ENCODE data around the gene CRHR1.
"Not testable (repeated sequence)": the region's sequence is repeated elsewhere in the genome, so short reads cannot be mapped to it uniquely, and the experiment has no call there.

CRHR1 gene

DNA sequence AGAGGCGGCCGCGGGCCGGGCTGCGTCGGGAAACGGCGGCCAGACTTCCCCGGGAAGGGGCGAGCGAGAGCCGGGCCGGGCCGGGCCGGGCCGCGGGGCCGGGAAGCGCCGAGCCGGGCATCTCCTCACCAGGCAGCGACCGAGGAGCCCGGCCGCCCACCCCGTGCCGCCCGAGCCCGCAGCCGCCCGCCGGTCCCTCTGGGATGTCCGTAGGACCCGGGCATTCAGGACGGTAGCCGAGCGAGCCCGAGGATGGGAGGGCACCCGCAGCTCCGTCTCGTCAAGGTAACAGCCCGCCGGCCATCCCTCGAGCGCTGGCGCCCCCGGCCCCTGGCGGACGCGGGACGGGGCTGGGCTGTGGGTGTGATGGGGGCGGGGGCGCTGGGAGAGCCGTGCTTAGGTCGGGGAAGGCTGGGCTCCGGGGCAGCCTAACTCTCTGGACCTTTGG, at the start of gene CRHR1:
CRHR1 (plus strand) TSS at position 28 of the 448 bp plus-strand sequence; CDS start at position 253, 225 bp downstream.
- no peak for DNase-seq (ENCODE audit: low spot score)

DNA sequence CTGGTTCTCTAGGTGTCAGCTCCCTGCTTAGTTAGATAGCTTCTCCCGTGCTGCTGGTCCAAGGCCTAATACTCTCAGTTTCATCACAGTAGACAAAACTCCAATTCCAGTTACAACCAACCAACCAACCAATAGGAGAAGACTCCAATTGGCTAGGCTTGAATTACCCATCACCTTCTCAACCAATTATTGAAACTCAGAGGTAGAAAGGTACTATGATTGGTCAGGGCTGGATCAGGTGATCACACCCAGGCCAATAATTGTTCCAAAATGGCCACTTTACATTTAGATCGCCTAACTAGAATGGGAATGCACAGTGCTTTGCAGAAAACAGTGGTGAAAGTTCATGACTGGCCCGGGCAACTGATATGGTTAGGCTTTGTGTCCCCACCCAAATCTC, 49.5 kb upstream of the CRHR1 start:
- DNase-seq (ENCODE audit: low spot score), result no peak

DNA sequence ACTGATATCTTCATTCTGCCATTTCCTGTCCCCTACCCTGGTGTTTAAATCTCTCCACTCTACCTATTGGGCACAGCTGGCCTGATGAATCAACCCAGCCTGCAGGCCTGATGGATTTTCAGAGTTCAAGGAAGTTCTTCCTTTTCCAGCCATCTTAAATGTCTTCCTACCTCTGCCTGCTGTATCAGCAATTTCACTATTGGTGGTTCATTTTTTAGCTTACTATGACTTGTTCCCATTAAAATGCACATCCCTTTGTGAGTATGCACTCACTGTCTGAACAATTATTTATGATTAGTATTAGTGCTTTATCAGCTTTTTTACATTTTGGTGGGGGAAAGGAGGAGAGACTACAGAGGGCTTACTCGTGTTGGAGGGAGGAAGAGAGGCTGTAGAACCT, 48.6 kb upstream of the CRHR1 start:
- DNase-seq (ENCODE audit: low spot score), result no peak

DNA sequence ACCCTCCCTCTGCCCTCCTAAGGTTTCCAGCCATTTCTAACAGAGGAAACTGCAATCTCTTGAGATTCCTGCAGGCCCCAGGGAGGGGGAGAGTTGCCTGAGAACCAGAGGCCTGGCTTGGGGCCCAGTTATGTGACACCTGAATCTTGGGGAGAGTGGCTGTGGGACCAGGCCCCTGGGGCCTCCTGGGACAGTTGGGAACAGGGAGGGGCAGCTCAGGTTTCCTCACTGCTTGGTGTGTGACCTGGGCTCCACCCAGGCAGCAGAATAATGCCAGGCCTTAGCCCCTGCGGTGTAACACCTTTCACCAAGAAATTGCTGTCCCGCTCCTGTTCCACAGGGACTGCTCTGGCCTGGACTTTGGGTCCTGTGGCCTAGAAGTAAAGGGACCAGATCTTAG, 44.3 kb upstream of the CRHR1 start:
- DNase-seq (ENCODE audit: low spot score), result no peak

DNA sequence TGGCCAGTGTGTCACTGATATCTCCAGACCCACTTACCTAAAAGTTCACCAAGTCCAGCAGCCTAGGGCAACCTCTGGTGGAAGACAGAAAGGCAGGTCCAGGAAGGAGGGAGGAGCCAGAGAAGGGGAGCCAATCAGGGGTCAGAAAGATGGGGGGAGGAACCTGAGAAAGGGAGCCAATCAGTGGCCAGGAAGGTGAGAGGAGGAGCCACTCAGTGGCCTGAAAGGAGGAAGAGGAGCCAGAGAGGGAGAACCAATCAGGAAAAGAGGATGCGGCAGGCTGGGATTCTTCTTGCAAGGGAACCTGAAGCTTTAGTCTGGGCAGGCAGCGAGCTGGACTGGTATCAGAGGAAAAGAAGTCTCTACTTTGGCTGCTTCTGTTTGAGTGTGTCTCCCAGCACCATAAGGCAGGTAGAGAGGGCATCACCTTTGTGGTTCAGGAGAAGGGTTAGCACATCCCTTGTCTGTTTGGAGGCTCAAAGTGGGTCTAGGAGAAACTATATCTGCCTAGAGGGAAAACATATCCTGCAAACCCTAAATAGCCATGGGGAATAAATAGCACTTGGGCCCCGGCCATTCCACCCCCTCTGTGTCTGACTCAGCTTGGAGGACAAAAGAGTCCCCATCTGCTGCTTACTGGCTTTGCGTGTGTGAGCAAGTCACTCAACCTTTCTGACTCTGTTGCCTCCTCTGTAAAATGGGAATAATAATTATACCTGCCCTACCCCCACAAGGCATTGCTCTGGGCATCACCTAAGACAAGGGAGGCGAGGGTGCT, 43.4 kb upstream of the CRHR1 start:
- DNase-seq (ENCODE audit: low spot score), result peak; percentile 44

DNA sequence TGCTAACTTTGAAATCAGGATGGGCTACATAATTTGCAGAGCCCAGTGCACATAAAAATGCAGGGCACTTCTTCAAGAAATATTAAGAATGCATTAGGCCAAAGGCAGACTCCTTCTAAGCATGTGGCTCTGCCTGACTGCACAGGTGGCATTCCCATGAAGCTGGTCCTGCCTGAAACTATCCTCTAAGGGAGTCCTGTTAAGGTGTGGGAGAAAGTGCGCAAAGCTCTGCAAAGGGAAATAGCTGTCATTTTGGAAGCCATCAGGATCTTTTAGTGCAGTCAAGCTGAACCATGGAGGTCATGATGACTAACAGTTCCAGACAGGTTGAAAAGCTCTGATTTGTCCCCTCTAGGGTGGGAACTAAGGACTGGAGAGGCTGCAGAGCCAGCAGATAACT, 41.9 kb upstream of the CRHR1 start:
- no peak for DNase-seq (ENCODE audit: low spot score)

DNA sequence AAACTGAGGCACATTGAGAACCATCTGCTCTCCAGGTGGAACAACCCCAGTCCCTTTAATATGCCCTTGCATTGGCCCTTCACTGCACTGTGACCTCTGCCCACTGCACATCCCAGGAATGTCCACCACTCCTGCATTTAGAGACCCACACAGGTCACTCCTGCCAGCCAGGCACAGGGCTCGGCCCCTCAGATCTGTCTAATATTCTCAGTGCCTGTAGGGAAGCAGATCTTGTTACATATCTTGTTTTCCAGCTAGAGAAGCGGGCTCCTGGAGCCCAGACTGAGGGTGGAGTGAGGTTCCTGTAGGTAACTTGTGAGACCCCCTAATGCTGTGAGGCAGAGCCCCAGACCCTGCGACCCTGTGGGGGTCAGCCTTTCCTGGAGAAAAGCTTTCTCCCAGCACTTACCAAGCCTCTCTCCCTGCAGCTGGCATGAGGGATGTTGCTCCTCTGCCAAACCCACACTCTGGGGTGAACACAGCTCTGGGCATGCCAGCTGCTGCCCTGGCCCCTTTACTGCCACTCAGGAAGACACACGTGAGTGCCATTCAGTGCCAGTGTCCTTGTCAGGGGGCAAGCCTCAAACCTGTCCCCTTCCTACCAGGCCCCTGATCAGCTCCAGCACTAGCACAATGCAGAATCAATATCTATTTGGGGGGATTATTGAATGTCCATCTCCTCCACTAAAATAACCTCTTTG, 40.3 kb upstream of the CRHR1 start:
- no peak for DNase-seq (ENCODE audit: low spot score)

DNA sequence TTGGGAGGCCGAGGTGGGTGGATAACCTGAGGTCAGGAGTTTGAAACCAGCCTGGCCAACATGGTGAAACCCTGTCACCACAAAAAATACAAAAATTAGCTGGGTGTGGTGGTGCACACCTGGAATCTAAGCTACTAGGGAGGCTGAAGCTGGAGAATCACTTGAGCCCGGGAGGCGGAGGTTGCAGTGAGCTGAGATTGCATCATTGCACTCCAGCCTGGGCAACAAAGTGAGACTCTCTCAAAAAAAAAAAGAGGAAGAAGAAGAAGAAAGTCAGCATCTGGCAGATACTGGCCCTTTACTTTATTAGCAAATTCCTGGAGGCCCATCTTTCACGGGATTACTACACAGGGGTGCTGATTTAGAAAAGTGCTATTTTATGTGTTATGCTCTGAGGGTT, 39.3 kb upstream of the CRHR1 start:
- not testable (repeated sequence) for DNase-seq (ENCODE audit: low spot score)

DNA sequence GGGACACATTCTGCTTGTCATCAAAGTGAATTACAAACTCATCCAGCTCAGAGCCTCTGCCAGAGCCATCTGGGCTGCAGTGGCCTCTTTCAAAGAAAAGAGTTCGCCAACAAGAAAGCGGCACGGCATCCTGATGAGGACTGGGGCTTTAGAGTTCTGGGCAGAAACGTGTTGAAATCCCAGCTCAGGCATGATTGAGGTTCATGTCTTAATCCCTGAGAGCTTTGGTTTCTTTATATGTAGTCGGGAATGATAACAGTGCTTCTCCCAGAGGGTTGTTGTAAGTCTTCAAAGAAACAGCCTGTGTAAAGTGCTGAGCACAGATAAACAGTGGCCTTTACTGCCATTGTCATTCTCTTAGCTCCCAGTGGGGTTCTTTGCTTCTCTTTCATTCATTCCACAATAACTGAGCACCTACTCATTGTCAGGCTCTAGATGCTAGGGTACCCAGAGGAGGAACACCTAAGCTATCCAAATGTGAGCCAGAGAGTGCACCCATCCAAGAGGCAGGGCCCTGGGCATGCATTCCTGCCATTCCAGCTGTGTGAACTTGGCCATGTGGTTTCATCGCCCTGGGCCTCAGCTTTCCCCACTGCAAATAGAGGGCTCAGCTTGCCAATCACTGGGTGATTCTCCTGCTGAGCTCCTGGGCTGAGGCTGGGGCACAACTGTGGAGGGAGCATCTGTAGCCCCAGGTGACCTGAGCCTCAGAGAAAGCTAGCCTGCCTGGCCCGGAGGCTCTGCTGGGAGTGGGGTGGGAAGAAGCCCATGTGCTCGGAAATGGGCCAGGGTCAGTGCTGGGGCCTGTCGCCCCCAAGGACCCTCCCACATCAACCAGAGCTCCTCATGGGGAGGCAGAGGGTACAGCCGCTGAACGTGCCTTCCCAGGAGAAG, 38.3 kb upstream of the CRHR1 start:
- DNase-seq (ENCODE audit: low spot score), result no peak

DNA sequence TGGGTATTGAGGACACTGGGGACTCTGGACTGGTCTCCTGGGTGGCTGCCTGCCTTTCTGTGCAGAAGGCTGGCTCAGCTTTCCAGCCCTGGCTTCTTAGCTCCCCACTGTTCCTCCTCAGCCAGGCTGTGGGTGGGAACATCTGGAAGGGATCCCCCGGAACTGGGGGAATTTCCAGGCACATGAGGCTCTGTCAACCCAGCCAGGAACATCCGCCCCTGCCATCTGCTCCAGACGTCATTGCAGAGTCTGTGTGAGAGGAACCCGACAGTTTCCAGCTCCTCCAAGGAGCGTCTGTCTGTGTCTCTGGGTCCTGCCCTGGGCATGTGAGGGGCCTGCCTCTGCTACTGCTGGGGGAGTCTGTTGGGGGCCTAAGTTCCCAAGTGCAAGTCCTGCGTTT, 36.2 kb upstream of the CRHR1 start:
- DNase-seq (ENCODE audit: low spot score), result no peak

DNA sequence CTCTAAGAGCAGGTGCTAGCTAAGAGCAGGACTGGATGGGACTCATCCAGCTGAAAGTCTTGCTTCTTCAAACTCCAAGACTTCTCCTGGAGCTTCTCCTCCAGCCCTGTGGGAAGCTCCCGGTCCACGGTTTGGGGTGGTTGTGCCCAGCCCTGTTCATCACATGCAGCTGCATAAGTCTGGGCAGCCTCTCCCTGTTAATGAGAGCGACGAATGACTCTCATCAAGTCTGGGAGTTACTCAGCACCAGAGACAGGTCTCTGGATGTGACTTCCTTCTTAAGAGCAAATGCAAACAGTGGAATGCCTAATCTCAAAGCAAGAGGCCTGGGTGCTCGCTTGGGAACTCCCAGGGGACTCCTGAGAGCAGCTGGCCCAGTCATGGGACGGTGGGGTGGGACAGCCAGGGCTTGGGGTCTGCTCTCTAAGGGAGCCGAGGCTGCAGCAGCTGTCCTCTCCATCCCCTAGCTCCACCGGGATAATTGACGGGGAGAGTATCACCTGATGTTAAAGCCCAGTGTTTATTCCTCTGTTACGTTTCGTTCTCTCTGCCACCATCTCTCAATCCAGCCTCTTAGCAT, 35.3 kb upstream of the CRHR1 start:
- no peak for DNase-seq (ENCODE audit: low spot score)

DNA sequence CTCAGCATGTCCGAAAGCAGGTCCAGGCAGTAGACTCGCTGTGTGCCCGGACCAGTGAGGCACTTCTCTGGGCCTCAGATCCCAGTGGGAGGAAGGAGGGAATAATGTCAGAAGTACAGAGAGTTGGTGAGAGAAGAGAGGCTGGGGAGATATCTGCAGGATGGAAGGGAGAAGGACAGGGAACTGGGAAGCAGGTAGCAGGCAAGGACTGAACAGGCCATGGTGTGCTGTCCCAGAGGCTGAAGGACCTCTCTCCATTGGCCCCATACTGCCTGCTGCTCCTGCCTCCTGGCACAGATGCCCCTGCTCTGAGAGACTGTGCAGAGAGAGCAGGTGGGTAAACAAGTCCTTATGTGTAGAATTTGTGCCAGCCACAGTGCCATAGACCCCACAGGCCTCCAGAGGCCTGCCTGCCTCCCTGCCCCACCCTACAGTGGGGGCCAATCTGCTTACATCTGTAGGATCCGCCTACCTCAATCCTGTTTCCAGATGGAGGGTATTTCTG, 34.2 kb upstream of the CRHR1 start:
- DNase-seq (ENCODE audit: low spot score), result no peak

DNA sequence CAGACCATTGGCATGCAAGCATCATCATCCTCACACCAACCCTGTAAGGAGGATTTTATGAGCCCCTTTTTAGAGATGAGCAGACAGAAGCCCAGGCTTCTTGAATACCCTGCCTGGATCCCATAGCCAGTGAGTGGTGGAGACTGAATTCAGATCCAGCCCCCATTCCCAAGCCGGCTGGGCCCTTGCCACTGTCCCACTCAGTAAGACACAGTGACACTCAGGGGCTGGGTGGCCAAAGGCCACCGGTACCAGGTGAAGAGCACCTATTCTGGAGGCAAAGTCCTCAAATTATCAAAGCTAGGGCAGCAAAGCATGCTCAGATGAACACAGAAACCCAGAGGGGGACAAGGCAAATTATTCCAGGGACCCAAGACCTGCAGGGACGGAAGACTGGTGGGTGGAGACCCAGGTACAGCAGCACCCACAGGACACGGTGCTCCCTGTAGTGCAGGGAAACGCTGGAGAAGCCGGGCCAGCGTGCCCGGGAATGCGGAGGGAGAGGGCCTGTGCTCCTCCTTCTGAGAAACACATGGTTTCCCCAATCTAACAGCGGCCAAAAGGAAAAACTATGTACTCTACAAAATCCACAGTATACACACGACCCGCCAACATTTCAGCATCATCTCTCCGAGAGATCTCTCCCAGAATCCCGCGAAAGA, 33.2 kb upstream of the CRHR1 start:
- DNase-seq (ENCODE audit: low spot score), result no peak

DNA sequence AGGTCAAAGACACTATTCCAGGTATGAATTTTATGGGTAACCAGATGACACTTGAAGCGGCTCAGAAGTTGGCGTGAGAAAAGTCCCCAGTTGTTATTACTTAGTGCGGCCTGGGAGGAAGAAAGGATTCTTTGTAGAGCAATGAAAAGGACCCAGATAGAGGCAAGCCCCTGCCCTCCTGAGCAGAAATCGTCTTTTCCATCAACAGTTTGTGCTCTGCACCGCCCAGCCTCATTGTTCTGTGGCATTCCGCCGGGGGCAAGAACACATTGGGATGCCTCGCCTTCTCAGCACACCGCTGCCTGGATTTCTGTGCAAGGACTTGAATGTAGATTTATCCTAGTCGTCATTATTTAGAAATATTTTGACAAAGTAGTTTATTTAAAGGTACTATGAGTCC, 32.7 kb upstream of the CRHR1 start:
- no peak for DNase-seq (ENCODE audit: low spot score)

DNA sequence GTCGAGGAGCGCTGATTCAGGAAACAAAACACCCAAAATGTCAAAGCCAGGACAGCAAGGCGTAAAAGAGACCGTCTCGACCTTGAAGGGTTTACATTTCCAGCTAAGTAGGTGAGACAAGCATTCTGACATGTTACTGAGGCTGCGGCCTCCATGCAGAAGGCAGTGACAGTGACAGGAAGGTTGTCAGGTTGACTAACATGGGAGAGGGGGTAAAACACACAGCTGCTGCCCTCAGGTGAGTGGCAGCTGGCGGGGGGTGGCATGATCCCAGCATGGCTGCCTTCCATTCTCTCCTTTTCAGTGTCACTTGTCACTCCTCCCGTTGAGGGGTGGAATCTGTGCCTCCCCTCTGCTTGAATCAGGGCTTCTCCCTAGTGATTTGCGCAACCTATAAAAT, 31.9 kb upstream of the CRHR1 start:
- DNase-seq (ENCODE audit: low spot score), result no peak

DNA sequence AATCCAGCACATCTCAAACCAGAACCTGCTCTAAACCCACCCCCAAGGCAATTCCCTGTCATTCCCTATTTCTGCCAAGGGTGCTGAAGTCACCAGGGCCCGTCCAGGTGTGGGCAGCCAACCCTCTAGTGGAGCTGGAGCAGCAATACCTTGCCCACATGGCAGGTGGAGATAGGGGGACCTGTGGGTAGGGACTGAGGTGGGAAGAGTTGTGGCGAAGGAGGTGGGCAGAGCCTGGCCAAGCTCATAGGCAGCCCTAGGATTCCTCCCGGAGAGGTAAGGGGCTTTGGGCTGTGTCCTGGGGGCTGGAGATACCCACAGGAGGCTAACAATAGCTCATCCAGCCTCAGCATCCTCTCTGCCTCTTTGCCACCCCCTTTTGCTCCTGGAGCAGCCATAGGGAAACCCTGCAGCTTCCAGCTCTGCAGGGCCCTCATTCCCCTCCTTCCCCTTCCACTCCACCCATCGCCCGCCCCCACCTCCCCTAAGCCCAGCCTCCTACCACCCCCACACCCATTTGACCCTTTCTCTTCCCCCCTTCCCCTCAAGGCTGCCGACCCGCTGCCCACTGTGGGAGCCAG, 30.4 kb upstream of the CRHR1 start:
- no peak for DNase-seq (ENCODE audit: low spot score)

DNA sequence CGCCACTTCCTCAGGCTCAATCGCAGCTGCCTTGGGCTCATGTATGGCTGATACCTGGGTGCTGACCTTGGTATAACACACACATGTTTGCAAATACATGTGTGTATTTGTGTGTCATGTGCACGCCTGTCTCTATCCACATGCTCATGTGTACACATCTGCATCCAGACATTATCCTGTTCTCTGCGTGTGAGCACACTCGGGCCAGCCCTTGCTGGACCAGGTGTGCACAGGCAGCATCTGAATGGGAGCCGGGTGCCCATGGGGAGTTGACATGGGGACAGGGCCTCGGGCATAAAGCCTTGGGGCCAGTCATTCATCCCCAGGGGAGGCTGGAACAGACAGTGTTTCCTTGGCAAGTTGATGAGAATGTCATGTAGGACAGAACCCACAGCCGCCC, 29.1 kb upstream of the CRHR1 start:
- DNase-seq (ENCODE audit: low spot score), result no peak

DNA sequence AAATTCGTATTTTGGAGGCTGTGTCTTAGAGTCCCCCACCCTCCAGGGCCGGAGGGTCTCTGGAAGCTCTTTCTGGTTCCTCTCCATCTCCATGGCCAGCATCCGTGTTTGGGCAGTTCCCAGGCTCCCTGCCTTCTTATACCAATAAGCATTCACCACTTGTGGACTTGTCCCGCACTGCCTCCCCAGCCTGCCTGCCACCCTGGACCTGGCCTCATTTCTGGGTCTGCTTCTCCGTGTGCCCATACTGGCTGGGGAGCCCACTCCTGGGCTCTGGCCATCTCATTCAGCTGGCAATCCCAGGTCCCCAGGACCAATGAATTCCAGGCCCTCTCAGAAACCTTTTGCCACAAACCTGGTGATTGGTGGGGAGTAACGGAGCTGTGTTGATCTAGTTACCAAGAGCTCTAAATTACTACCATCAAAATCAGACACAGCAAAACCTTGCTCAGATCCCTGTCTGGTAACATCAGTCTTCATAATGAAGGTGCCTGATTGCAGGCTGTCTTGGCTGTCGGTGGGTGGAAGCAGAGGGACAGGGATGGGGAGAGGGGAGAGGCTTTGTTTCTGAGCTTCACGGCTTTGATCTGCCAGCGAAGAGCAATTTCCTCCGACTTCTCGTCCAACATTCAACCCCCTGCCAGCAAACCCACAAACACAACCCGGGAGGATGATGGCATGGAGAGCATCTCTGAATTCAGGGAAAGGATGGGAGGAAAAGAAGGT, 27.7 kb upstream of the CRHR1 start:
- DNase-seq (ENCODE audit: low spot score), result no peak

DNA sequence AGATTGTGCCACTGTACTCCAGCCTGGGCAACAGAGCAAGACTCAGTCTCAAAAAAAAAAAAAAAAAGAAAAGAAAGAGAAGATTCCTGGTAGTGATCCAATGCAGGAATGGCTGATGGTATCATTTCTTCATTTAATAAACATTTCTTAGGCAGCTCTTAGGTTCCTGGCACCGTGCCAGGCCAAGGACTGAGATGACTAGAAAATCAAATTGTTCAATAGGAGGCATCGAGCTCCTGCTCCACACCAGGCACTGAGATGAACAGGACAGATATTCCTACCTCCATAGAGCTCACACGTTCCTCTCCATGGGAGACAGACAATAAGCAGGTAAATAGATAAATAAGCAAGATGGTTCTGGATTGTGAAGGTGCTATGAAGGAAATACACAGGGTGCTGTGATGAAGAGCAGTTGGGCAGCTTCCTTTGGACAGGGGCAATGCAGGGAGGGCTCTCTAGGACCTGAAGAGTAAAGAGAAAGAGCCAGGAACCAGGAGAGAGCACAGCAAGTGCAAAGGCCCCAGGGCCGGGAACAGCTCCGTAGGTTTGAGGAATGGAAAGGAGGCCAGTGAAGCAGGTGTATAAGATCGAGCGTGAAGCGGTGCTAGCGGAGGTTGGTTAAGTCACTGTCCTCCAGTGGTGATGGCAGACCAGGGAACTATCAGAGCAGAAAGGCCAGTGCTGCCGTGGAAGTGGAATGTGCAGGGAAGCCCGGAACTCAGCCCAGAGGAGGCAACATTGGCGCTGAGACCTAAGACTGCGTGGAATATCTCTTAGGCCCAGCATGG, 26.5 kb upstream of the CRHR1 start:
- no peak for DNase-seq (ENCODE audit: low spot score)

DNA sequence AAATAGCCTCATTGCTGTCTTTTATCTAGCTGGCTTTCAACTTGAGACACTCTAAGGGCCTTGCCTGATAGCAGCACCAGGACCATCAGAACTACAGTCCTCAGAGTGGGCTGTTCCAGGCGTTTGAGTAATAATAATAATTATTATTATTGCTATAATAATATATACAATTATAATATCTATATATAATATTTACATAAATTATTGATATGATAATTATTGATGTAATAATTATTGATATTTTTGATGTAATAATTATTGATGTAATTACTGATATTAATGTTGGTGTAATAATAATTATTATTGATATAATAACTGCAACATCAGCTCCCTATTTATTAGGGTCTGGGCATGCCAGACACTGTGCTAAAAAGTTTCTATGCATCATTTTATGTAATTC, 25.6 kb upstream of the CRHR1 start:
- no peak for DNase-seq (ENCODE audit: low spot score)

Data from COLO829 (cell line).